GM18858 (cell line): ENCODE measurements around the gene SENP1.

Experiments
- ATAC-seq: cut with Tn5 transposase; IDR thresholded peaks from one replicate; pipeline ENCODE4 v1.9.1; 2021; ENCODE audit not compliant: unreplicated experiment

SENP1 gene

DNA sequence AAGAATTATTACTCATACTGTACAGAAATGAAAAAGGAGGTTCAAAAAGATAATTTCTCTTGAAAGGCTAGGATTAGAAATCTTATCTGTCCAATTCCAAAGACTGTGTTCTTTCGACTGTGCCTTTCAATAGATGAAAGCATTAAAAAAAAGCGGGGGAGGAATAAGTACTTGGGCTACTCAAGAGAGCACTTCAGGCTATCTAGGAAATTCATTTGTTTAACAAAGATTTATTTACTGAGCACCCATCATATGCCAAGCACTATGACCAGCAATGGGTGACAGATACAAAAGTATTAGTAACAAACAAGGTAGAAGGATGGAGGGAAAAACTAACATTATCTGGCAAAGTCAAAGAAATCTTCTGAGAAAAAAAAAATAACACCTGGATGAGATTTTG lies 37.4 kb downstream of the SENP1 start:
- no peak for ATAC-seq

DNA sequence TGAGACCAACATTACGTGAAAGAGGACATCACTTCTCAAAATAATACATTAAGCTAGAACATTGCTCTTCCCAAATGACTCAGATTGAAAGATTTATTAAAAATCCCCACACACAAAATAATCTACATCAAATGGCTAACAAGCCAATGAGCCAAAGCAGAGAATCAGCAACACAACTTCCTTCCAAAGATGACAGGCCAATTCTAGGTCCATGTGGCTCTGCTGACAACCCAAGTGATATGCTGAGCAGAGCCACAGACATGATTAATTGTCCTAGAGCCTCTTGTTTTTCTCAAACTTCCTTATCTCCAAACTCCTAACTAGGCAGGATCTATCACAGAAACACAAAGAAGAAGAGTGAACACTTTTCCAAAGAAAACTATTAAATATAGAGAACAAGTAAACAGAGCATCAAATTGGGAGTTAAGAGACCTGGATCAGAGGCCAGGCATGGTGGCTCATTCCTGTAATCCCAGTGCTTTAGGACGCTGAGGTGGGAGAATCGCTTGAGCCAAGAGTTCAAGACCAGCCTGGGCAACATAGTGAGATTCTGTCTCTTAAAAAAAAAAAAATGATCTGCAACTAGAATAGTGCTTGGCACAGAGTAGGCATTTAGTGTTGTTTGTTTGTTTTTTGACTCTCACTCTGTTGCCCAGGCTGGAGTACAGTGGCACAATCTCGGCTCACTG lies 38.5 kb downstream of the SENP1 start:
- no peak for ATAC-seq

DNA sequence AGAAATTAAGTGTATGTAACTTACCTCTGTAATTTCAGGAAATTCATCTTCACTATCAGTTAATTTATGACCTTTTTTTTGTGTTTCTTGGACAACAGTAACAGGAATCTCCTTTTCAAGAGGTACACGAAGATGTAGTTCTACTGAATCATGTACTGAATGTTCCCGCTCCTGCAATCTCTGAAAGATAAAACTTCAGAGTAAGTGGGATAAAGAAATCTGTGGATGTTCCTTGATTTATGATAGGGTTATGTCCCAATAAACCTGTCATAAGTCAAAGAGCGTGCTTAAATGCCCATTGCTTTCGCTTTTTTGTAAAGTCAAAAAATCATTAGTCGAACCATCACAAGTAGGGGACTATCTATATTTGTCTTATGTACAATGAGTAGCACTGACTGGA lies 40.8 kb downstream of the SENP1 start:
- ATAC-seq, result no peak

DNA sequence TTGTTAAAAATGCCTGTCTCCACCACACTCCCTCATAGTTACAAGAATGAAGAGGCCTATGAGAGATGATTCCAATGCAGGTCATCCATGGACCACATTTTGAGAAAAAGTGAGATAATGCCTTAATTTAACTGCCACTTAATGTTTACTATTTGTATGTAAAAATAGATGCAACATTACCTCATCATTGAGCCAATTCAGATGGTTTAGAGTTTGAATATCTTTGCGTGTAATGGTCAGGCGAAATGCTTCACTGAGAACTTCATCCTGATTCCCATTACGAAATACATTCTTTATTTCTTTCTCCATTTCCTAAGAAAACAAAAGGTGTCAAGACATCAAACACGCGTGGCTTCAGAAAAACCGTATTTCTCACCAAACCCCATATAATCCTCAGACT lies 42.3 kb downstream of the SENP1 start:
- ATAC-seq, result no peak

DNA sequence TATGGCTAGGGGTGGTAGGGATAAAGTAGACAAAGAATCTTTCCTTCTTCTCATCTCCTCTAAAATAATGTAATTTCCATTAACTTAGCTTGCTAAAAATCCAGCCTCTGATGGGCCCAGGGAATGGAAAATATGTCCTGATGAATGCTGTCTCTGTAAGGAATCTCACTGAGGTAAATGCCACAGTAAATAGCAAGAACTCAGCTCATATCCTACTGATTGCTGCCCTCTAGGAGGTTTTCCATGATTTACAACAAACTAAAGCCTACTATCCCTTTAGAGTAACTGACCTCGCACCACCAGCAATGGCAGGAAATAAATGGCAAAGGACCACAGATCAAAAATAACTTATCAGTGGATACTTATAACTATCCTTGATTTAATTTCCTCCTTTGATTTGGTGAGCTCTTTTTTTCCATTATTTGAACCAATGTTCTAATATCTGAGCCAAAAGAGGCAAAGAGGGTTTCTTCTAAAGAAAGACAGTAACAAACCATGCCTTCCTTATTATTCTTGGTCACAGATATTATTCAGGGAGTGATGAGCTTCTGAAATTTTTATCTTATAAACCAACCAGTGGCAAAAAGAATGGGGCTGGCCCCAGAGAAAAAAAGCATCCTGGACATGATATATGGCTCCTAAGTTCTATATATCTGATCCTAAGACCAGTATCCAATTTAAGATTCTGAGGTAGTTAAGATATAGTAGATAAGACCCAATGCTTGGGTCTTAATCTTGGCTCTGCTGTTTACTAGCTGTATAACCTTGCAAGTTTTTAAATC lies 43.8 kb downstream of the SENP1 start:
- ATAC-seq, result no peak

DNA sequence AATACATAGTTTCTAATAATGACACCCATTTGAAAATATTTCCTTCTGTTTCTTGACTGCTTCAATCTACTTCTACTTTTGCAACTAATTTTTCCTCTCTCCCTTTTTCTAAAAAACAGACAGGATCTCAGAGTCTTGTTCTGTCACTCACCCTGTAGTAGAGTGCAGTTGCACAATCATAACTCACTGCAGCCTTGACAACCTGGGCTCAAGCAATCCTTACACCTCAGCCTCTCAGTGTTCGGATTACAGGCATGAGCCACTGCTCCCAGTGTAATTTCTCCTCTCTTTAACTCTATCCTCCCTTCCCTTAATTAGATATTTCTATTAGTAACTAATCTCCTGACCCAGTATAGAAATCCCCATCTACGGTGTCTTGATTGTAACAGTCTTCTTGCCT lies 45.4 kb downstream of the SENP1 start:
- no peak for ATAC-seq

DNA sequence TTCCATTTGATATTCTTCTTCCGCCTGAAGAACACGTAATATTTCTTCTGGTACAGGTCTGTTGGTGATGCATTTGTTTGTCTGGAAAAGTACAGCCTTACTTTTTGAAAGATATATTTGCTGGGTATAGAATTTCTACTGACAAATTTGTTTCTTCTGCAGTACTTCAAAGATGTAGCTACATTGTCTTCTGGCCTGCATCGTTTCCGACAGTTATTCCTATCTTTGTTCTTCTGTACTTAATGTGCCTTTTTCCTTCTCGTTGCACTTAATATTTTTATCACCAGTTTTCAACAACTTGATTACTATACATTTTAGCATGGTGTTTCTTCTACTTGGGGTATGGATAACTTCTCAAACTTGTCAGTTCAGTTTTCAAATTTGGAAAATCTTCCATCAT lies 47.1 kb downstream of the SENP1 start:
- no peak for ATAC-seq

DNA sequence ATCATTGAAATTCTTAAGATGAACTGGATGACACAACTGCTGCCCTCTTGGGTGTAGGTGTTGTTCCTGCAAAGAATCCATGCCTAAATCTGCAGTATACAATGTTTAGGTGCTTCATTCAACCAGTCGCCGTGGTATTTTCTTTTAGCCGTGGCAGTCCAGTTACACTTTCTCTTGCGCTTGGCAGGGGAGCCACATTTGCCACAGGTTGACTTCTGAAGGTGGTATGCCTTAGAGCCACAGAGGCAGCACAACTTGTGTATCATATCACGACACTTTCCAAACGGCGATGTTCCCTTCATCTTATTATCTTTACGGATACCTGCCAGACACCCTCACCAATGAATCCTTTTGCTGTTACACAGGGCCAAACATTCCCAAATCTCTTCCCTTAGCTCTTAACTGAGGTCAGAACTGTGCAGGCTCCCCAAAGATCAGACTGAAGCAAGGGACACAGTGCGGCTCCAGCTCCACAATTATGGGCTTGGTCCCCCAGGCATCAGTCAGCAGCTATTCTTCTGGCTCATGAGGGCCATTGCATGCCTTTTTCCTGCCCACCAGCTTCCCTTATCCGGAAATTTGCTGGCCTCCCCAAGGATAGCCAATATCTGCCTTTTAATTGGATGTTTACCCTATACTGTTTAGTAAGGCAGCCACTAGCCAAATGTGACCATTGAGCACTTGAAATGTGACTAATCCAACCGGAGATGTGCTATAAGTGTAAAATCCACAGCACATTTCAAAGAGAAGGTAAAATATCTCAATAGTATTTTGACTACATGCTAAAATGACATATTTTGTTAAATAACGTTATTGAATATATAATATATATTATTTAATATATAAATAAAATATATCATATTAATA lies 50.7 kb downstream of the SENP1 start:
- no peak for ATAC-seq

DNA sequence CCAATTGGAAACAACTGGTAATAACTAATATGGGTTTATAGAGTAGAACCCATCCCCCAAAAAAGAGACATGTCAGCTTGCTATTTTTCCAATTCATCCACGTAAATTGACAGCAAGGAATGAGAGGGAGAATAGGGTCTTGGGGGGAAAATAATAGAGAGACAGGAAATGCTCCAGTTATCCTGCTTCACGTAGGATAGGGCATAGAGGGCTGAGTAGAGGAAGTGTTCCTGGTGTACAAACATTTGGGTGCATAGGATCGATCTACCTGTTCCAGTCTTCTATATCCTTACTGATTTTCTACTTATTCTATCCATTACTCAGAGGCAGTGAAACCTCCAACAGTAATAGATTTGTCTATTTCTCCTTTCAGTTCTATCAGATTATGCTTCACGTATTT lies 52.0 kb downstream of the SENP1 start:
- no peak for ATAC-seq

DNA sequence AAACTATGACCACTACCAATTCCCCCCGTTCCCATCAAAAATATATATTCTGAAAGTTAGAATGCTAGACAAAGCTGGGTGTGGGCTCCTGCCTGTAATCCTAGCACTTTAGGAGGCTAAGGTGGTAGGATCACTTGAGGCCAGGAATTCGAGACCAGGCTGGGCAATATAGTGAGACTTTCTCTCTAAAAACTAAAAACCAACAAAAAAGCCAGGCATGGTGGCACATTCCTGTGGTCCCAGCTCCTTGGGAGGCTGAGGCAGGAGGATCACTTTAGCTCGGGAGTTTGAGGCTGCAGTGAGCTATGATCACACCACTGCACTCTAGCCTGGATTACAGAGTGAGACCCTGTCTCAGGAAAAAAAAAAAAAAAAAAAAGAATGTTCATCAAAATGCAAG lies 52.8 kb downstream of the SENP1 start:
- ATAC-seq, result no peak

DNA sequence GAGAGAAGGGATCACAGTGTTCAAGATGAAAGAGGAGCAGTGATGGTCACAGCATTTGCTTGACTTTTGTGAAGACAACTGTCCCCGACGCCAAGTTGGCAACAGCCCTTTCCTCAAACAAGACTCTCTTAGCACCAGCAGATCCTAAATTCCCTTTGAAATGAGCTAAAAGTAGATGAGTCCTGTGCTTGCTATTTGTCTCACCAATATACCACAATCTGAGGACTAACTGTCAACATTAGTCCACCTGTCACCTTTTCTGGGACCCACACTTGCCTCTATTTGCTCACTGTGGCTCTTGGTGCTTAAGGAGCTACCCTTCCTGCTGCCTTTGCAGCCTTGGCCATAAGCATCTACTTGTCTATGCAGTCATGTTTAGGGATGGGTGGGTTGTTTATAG lies 54.2 kb downstream of the SENP1 start:
- ATAC-seq, result no peak

DNA sequence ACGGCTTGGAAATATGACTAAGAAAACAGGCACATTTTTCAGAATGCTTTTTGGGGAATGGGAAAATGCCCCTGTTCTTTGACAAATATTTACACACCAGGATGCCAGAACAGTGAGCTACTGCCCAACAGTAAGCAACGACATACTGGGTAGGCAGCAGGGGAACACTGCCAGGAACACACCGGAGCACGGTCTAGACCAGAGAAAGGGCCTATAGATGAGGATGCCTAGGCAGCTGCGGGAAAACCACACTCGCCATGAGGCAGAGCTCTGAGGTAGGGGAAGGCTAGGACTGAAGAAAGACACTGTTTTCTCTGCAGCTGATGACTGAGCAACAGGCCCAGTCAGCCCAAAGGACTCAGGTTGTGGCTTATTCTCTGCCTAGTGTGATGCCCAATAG lies 55.7 kb downstream of the SENP1 start:
- ATAC-seq, result no peak

DNA sequence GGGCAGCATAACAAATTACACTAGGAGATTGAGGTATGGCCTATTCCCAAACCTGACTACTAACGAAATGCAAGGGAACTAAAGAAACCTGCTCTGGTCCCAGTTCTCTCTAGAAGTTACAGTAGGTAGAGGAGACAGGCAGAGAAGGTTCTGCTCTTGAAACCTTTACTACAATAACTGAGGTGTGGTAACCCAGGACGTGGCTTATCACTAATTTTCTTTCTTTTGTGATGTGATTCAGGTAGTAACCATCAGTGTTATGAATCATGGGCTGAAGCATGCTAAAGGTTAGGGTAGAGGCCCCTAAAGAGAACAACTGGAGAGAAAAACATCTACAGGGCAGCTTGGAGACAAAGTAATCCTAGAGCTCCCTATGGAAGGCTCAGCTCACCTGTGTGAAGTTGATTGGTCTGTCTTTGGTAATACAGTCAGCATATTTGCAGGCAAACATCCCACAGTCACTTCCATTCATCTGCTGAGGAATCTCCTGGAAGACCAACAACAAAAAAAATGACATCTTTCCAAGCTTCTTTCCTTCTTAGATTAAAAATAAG lies 59.8 kb downstream of the SENP1 start:
- no peak for ATAC-seq

DNA sequence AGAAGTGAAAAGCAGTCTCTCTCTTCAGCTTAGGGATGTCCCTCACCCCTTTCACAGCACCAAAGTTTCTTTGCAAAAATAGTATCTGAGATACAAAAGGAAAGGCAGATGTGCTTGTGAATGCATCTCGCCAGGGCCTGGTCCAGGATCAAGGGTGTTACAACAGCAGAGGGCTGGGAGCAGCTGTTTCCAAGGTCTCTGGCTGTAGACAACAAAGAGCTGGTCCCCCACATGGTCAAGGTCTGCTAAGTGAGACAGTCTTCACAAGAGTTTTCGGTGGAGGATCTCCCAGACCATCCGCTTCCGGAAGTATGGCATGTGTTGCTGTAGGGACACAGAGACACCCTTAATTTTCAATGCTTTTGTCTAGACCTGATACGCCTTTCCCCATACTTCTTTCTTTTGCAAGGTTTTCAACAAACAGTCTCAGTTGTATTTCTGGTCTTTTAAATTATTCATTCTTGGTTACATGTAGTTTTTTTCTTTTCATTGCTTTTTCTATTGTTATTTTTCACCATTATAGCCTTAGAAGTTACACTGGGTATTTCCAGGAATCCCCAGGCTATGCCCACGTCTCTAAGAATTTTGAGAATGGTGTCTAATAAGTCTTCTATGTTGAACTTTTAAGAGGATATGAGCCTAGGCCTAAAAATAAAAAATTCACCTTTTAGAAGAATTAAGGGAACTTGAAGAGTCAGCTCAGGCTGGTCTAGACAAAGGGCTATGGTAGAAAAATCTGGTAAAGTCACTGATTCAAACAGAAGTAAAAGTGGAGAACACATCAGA lies 60.6 kb downstream of the SENP1 start:
- ATAC-seq, result no peak

DNA sequence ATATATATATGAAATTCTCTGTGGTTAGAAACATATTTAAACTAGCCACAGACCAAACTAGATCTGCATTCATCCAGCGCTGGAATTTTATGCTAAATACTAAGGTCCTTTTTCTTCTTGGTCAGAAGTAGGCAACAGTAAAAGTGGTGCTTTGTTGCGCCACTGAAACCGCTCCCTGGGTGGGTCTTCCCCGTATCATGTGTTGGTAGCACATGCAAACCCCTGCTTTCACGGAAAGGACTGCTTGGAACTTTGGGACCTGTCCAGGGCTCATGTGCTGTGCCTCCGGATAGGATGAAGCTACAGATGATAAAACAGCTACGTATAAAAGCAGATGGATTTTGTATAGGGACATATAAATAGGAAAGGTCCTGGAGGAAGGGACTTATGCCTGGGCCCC lies 61.5 kb downstream of the SENP1 start:
- ATAC-seq, result no peak

DNA sequence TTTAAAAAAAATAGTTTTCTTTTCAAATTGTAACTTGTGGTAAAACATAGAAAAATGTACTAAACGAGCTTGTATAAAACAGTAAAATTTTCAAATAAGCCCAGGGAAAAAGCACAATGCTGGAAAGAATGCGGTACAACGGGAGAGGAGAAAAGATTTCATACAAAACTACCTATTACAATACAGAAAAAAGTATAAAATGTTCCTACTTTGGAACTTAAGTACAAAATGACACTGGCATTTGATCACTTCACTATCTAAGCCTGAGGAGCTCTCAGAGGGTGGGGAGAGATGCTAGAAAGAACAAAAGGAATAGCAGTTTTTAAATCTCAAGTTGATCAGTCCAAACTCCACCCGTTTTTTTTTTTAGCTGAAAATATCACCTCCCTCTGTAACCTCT lies 62.1 kb downstream of the SENP1 start:
- no peak for ATAC-seq

DNA sequence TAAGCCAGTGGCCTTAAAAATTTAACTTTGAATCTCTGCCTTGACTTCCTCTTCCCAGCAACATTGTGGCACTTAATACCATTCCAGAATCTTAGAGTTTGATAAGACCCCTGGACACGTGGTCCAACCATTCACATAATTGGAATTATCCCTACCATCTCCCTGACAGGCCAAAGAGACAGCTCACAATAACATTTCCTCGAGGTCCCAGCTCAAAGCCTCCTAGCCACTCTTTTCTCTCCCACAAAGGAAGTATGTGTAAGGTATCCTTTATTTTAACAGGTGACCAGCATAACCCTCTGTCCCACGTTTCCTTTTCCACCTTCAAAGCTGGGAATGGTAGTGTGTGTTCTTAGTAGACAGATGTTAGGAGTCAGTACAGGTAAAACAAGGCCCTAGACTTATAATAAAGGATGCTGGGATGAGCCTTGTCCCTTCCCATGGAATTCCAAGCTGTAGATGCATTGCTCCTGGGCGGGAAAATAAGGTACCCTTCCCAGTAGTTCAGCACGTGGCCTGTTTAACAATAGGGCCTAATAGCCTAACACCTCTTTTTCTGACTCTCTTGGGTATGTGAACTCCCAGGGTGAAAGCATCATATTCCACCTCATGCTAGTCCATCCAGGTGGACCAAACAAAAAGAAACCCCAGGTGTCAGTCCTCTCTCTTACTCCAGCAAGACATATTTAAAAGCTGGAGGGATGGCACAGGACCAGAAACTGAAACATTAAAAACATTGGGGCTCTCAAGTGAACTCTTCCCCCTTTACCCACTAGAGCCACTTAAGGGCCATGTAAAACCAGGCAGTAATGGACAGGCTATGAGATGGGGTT lies 64.1 kb downstream of the SENP1 start:
- ATAC-seq, result no peak

DNA sequence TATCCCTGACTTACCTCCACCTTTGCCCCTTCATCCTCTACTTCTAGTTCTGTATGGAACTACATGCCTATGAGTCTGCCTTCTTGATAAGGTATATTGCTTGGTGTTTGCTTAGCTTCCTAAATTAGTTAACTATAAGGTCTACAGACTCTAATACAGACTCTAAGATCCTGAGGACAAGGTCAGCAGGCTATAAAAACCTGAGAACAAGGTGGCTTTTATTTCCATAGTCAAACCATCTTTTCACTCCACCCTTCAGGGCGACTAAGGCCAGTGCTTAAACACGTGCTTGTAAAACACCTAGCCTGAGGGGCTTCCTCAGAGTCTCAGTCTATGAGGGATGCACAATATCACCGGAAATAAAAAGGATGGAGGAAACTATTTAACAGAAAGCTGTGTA lies 65.5 kb downstream of the SENP1 start:
- no peak for ATAC-seq

DNA sequence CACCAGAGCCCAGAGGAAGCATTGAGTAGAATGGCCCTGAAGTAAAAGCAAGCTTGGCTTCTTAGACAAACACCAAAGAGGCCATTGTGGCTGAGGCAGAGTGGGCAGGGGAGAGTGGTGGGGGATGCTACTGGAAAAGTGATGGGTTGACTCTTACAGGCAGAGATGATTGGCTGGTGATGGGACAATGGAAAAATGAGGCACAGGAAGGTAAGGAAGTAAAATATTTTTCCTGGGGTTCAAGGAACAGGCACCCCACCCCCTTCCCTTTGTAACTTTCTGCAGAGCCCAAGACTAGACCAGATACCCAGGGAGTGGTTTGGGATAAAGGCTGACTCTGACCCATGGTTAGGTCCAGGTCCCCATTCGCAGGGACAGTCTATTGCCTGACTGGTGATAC lies 66.7 kb downstream of the SENP1 start:
- ATAC-seq, result no peak

DNA sequence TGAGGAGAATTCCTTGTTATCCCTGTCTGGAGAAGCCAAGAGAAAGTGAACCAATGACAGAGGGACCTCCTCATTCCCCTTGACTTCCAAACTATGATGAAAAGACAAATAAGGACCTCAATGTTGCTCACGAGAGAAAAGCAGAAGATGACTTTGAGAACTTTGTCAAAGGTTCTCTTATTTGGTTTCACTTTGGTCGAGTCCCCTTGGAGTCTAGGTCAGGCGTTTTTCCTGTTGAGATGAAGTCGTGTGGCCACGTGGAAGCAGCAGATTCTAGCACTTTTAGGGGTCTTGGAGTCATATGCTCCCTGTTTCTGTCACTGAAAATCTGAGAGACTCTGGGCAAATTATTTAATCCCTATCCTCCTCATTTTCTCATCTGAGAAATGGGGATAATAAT lies 67.8 kb downstream of the SENP1 start:
- no peak for ATAC-seq
